Peyer's patch (tissue), 4 donors: Measurements from ENCODE around the gene KCNQ1. TPM values are rescaled to one million over a fixed set of nuclear protein-coding genes. Genes with fewer than 3 reads are reported as not detected.

Source experiments
- DNase-seq, 3 donors: peaks; one replicate each; pipeline ENCODE4 v3.0.0-alpha.2; 2017 to 2019
- H3K27ac ChIP-seq, 4 donors: fragments of 200-600 bp; sonication (generic); one replicate each; pipeline ENCODE4 v1.5.1; 2016 to 2019
- H3K27me3 ChIP-seq, 2 donors: fragments of 200-600 bp; sonication (generic); one replicate each; pipeline ENCODE4 v1.5.1; 2019
- H3K36me3 ChIP-seq, 3 donors: fragments of 200-600 bp; sonication (generic); one replicate each; pipeline ENCODE4 v1.5.1; 2016 to 2019
- H3K4me1 ChIP-seq, 4 donors: fragments of 200-600 bp; sonication (generic); one replicate each; pipeline ENCODE4 v1.5.1; 2016 to 2019
- H3K4me3 ChIP-seq, 4 donors: fragments of 200-600 bp; sonication (generic); 1 replicate in 3 of 4; 2 replicates in 1 of 4; pipeline ENCODE4 v1.5.1; 2016 to 2019; ENCODE audit warnings: mild to moderate bottlenecking in 1 of 4
- H3K9me3 ChIP-seq, 4 donors: fragments of 200-600 bp; sonication (generic); one replicate each; pipeline ENCODE4 v1.5.1; 2016 to 2019; ENCODE audit warnings: mild to moderate bottlenecking in 1 of 4
- POLR2A ChIP-seq, 2 donors: fragments of 450-650 bp; IDR thresholded peaks; one replicate each; pipeline ENCODE4 v1.5.1; 2017; ENCODE audit warnings: antibody characterized with exemption in 2 of 2, mild to moderate bottlenecking in 2 of 2, moderate library complexity in 2 of 2
- total RNA-seq, 4 donors: library from RNA; depleted of rRNA; stranded (reverse); fragments of >200 nt; gene quantifications; one replicate each; pipeline ENCODE4 v1.1.0, GENCODE V29; 2016
- TF ChIP-seq, protein P1 (sequence below), 6 experiments: fragments of 450-650 bp in 4 of 6; fragments of 200-600 bp in 2 of 6; sonication (generic) in 1 of 6; IDR thresholded peaks; one replicate each; pipeline ENCODE4 v1.5.1; 2017 to 2019; ENCODE audit warnings: antibody characterized with exemption in 6 of 6, mild to moderate bottlenecking in 3 of 6, moderate library complexity in 1 of 6

KCNQ1 gene
- total RNA-seq, 4 donors from 2014 or later, result 50.6 to 66.4 (median 54.2) TPM

DNA sequence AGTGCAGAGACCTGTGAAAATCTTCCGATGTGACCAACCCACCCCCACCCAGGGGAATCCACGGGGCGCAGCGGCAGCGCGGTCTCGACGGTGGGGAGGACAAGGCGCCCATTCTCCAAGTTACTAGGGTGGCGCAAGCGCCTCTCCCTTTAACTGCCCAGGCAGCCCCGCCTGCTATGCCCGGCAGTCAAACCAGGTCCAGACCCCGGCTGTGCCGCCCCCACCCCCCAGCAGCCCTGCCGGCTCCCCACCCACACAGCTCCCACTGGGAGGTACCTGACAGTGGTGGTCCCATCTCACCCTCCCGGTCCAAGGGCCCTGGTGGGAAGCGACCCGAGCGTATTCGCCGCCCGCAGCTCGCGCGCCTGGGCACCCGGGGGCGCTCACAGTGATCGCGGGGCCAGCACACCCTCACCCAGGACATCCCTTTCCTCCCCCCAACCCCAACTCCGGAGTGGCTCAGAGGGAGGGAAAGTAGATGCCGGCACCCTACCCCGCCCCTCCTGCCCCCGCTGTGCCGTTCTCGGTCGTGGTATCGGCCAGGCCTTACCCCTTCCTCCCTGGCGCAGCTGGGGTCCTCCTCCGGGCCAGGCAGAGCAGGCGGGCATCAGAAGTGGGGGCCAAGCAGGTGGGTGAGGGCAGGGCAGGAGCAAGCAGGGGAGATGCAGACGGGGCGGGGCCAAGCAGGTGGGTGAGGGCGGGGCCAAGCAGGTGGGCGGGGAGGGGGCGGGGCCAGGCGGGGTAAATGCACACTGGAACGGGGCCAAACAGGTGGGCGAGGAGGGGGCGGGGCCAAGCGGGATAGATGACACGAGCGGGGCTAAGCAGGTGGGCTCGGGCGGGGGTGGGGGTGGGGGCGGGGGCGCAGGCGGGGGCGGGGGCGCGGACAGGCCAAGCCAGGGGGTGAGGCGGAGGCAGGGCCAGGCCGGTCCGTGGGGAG, 657 bp upstream of the KCNQ1 start, which contains the start of gene TRPM5:
TRPM5 (minus strand) TSS at position 634 of the 940 bp plus-strand sequence. CDS start 21,478 bp downstream, outside the sequence.
- TF ChIP-seq, protein P1, sequence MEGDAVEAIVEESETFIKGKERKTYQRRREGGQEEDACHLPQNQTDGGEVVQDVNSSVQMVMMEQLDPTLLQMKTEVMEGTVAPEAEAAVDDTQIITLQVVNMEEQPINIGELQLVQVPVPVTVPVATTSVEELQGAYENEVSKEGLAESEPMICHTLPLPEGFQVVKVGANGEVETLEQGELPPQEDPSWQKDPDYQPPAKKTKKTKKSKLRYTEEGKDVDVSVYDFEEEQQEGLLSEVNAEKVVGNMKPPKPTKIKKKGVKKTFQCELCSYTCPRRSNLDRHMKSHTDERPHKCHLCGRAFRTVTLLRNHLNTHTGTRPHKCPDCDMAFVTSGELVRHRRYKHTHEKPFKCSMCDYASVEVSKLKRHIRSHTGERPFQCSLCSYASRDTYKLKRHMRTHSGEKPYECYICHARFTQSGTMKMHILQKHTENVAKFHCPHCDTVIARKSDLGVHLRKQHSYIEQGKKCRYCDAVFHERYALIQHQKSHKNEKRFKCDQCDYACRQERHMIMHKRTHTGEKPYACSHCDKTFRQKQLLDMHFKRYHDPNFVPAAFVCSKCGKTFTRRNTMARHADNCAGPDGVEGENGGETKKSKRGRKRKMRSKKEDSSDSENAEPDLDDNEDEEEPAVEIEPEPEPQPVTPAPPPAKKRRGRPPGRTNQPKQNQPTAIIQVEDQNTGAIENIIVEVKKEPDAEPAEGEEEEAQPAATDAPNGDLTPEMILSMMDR (IDR thresholded peaks at IDR 0.05), result peak in 1 of 6 experiments; percentile 13
- peak in 1 of 2 donors; percentile 14 for TF ChIP-seq POLR2A (IDR thresholded peaks at IDR 0.05)
- DNase-seq, result peak; percentile 77 to 89 (median 85)
- no peaks in the 10 kb centered on the region for H3K9me3 ChIP-seq
- H3K4me1 ChIP-seq, result peaks cover 4 to 45% (median 24%) of the 10 kb centered on the region in 4 donors
- H3K36me3 ChIP-seq, result no peaks in the 10 kb centered on the region
- H3K27me3 ChIP-seq, result no peaks in the 10 kb centered on the region
- H3K27ac ChIP-seq, result peak within 1 kb of the TSS; percentile 44 to 91 (median 76)
- H3K4me3 ChIP-seq, result peak within 1 kb of the TSS; percentile 54 to 83 (median 72)

DNA sequence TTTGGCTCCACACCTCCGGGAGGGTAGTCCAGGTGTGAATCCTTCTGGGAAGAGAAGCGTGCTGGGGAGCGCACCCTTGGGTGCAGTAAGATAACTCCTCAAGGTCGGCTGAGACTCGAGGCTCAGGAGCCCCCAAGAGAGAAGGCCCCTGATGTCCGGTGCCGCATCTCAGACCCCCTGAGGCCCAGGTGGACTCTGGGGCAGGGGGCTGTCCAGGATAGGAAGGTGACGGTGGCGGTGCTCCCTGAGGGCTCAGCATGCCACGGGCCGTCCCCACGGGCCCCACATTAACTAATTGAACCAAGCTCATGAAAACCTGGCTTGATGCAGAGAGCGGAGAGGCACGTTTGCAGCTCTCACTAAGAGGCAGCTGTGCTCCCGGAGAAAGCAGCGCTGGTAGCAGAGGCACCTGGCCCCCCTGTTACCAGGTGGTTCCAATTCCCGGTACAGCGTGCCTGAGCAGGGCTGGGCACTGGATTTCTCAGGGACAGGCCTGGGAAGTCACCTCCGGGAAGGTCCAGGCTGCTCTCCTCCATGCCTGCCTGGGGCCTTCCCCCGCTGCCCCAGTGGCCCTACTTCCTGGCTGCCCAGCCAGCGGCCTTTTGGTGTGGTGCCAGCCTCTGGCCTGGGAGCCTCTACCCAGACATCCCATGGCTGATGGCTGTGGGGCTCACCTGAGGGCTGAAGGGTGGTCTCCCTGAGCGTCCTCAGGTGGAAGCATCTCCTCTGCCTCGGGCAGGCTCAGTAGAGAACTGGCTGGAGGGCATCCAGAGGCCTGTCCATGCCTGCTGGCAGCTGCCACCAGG, 1.1 kb downstream of the KCNQ1 start:
- Histone ChIP-seq H3K9me3 (no peaks in the 10 kb centered on the region), H3K4me3 (peak overlapping the region; percentile 54 to 83 (median 72)), H3K27ac (peak overlapping the region; percentile 1 to 91 (median 46)), H3K36me3 (no peaks in the 10 kb centered on the region), H3K4me1 (peaks cover 4 to 42% (median 24%) of the 10 kb centered on the region in 4 donors), H3K27me3 (no peaks in the 10 kb centered on the region)
- no peak for TF ChIP-seq POLR2A (IDR thresholded peaks at IDR 0.05)
- TF ChIP-seq, protein P1 (IDR thresholded peaks at IDR 0.05), result no peak
- DNase-seq, result peak in 1 of 3 donors; percentile 63

DNA sequence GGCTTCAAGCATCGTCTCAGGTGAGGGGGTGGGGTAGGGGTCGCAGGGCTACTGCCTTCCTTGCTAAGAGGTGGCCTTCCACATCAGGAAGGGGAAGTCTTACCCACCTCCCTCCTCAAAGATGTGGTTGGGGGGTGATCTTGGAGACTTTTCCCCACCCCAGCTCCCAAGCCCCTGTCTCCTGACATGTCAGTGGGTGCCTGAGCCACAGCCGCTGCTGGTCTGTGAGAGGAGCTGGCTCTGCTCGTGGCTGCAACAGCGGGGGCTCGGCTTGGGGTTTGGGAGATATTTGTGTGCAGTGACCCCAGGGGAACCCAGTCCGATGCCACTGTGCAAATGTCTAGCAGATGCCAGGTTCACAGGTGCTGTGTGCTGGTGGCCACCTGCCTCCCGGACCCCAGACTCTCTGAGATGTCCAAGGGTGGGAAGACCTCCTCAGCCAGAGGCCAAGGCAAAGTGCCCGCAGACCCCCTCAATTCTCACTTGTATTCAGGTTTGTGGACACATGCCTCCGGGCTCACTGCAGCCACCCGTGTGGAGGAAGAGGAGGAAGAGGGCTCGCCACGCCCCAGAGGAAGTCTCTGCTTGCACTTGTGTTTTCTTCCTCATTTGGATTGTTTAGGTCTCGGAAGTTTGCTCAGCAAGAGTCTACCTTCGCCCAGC, 1.9 kb downstream of the KCNQ1 start:
- Histone ChIP-seq H3K9me3 (no peaks in the 10 kb centered on the region), H3K27ac (peak overlapping the region in 3 of 4 donors; percentile 48 to 91 (median 69)), H3K27me3 (no peaks in the 10 kb centered on the region), H3K4me1 (peaks cover 4 to 34% (median 24%) of the 10 kb centered on the region in 4 donors), H3K4me3 (peak overlapping the region in 3 of 4 donors; percentile 20 to 83 (median 82)), H3K36me3 (no peaks in the 10 kb centered on the region)
- no peak for TF ChIP-seq POLR2A (IDR thresholded peaks at IDR 0.05)
- TF ChIP-seq, protein P1 (IDR thresholded peaks at IDR 0.05), result no peak
- peak; percentile 56 to 75 (median 71) for DNase-seq

DNA sequence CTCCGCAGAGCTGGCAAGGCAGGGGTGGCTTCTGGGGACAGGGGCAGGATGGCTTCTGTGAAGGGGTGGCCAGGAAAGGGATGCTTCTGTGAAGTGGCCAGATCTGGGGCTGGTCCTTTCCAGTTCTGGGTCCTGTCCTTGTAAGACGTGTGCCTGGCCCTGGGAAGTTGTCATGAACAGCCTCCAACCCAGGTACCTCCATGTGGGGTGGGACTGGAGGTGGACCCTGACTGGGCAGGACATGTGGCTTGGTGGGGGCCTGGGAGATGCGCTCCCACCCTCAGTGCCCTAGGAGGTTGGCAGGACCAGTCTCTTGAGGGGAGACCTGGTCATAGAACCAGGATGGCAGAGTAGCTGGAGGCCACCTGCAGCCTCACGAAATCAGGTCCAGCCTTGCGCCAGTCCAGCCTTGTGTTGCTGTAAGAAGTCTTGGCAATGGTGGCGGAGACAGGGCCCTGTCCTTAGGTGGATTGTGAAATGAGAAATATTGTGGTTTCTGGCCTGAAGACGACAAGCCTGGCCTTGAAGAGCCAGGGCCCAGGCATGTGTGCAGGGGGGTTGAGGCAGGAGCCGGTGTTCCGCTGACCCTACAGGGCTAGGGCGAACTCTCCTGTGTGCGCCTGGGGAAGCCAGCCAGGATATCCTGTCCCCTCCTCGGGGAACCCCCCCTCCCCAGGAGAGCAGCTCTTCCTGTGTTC, 2.6 kb downstream of the KCNQ1 start:
- H3K27me3 ChIP-seq, result no peaks in the 10 kb centered on the region
- peak overlapping the region in 2 of 4 donors; percentile 30 to 69 for H3K27ac ChIP-seq
- no peak for TF ChIP-seq POLR2A (IDR thresholded peaks at IDR 0.05)
- TF ChIP-seq, protein P1 (IDR thresholded peaks at IDR 0.05), result no peak
- H3K36me3 ChIP-seq, result no peaks in the 10 kb centered on the region
- no peaks in the 10 kb centered on the region for H3K9me3 ChIP-seq
- H3K4me1 ChIP-seq, result peaks cover 4 to 33% (median 23%) of the 10 kb centered on the region in 4 donors
- H3K4me3 ChIP-seq, result peak overlapping the region in 3 of 4 donors; percentile 20 to 83 (median 82)
- DNase-seq, result peak in 1 of 3 donors; percentile 43
